IPS DF 6.9 (cell line): ENCODE measurements around the gene ACTRT2.

ENCODE experiments used
- DNase-seq: peaks from one replicate; pipeline ENCODE4 v3.0.0-alpha.2; 2013; ENCODE audit warnings: low read depth, low spot score
- H3K27ac ChIP-seq: one replicate; pipeline ENCODE4 v1.5.1; 2013; ENCODE audit warnings: low read length, control low read depth
- H3K27me3 ChIP-seq: 2 replicates; pipeline ENCODE4 v1.6.1; 2013; ENCODE audit warnings: mild to moderate bottlenecking, low read length; ENCODE audit not compliant: control insufficient read depth, insufficient read depth
- H3K36me3 ChIP-seq: 2 replicates; pipeline ENCODE4 v1.6.1; 2013; ENCODE audit warnings: low read length; ENCODE audit not compliant: control insufficient read depth, insufficient read depth
- H3K4me1 ChIP-seq: 2 replicates; pipeline ENCODE4 v1.6.1; 2013; ENCODE audit warnings: low read length; ENCODE audit not compliant: control insufficient read depth, insufficient read depth
- H3K4me3 ChIP-seq: 2 replicates; pipeline ENCODE4 v1.5.1; 2013; ENCODE audit warnings: mild to moderate bottlenecking, low read length
- H3K9me3 ChIP-seq: 2 replicates; pipeline ENCODE4 v1.6.1; 2013; ENCODE audit warnings: low read length, inconsistent platforms; ENCODE audit not compliant: control insufficient read depth, insufficient read depth
- WGBS: extraction: QIAGEN DNeasy Blood & Tissue Kit; methylation state at CpG from one replicate; pipeline ENCODE4 v1.1.7; 2013; ENCODE audit warnings: mixed read lengths, missing lambda C conversion rate; ENCODE audit not compliant: insufficient read length, insufficient coverage; 5-methylcytosine and 5-hydroxymethylcytosine counted together

The ACTRT2 gene

GRCh38 chr1:2984399-2985061, 36.7 kb upstream of the ACTRT2 start:
- Histone ChIP-seq H3K4me3 (no peak overlapping the region), H3K27me3 (no peaks in the 10 kb centered on the region), H3K9me3 (peaks cover 31% of the 10 kb centered on the region), H3K4me1 (no peaks in the 10 kb centered on the region; the same call in 1 of the 2 replicates), H3K36me3 (no peaks in the 10 kb centered on the region; the same call in 1 of the 2 replicates), H3K27ac (no peak overlapping the region)
- no peak for DNase-seq
- WGBS, result no CpG with 5 or more reads among the region's 12 CpGs

- Histone ChIP-seq H3K27ac (no peak overlapping the region), H3K9me3 (peaks cover 29% of the 10 kb centered on the region), H3K36me3 (no peaks in the 10 kb centered on the region; the same call in 1 of the 2 replicates), H3K4me3 (no peak overlapping the region), H3K4me1 (no peaks in the 10 kb centered on the region; the same call in 1 of the 2 replicates), H3K27me3 (no peaks in the 10 kb centered on the region)
- no CpG with 5 or more reads among the region's 17 CpGs for WGBS
- DNase-seq, result no peak
Measured at GRCh38 chr1:2985067-2985561, 36.2 kb upstream of the ACTRT2 start.

- no peaks in the 10 kb centered on the region; the same call in 1 of the 2 replicates for H3K36me3 ChIP-seq
- H3K27me3 ChIP-seq, result no peaks in the 10 kb centered on the region
- peaks cover 30% of the 10 kb centered on the region for H3K9me3 ChIP-seq
- no peak overlapping the region for H3K27ac ChIP-seq
- DNase-seq, result no peak
- 100% methylated on average over 4 of the region's 5 CpGs for WGBS
- H3K4me3 ChIP-seq, result no peak overlapping the region
- no peaks in the 10 kb centered on the region for H3K4me1 ChIP-seq
Measured at GRCh38 chr1:2985694-2986548, 35.3 kb upstream of the ACTRT2 start.

GRCh38 chr1:2986549-2987305, 34.5 kb upstream of the ACTRT2 start:
- H3K27ac ChIP-seq, result no peak overlapping the region
- no peaks in the 10 kb centered on the region for H3K27me3 ChIP-seq
- H3K4me3 ChIP-seq, result no peak overlapping the region
- no peaks in the 10 kb centered on the region; the same call in 1 of the 2 replicates for H3K36me3 ChIP-seq
- no CpG with 5 or more reads among the region's 10 CpGs for WGBS
- peaks cover 29% of the 10 kb centered on the region for H3K9me3 ChIP-seq
- DNase-seq, result no peak
- H3K4me1 ChIP-seq, result no peaks in the 10 kb centered on the region

GRCh38 chr1:2987773-2988172, 33.5 kb upstream of the ACTRT2 start:
- no peak for DNase-seq
- no peaks in the 10 kb centered on the region for H3K36me3 ChIP-seq
- peaks cover 31% of the 10 kb centered on the region for H3K9me3 ChIP-seq
- H3K27ac ChIP-seq, result no peak overlapping the region
- no CpG with 5 or more reads among the region's 16 CpGs for WGBS
- no peaks in the 10 kb centered on the region for H3K4me1 ChIP-seq
- H3K27me3 ChIP-seq, result no peaks in the 10 kb centered on the region
- no peak overlapping the region for H3K4me3 ChIP-seq

- DNase-seq, result no peak
- H3K4me1 ChIP-seq, result no peaks in the 10 kb centered on the region
- peaks cover 31% of the 10 kb centered on the region for H3K9me3 ChIP-seq
- no CpG with 5 or more reads among the region's 10 CpGs for WGBS
- H3K27me3 ChIP-seq, result no peaks in the 10 kb centered on the region
- H3K36me3 ChIP-seq, result no peaks in the 10 kb centered on the region
- no peak overlapping the region for H3K4me3 ChIP-seq
- H3K27ac ChIP-seq, result no peak overlapping the region
Measured at GRCh38 chr1:2988256-2988655, 33.0 kb upstream of the ACTRT2 start.

- Histone ChIP-seq H3K36me3 (no peaks in the 10 kb centered on the region), H3K4me1 (no peaks in the 10 kb centered on the region), H3K27me3 (no peaks in the 10 kb centered on the region), H3K4me3 (no peak overlapping the region), H3K27ac (no peak overlapping the region), H3K9me3 (peaks cover 29% of the 10 kb centered on the region)
- WGBS, result 100% methylated on average over 2 of the region's 2 CpGs
- DNase-seq, result no peak
Measured at GRCh38 chr1:2989185-2989584, 32.1 kb upstream of the ACTRT2 start.

GRCh38 chr1:2989976-2990375, 31.3 kb upstream of the ACTRT2 start:
- Histone ChIP-seq H3K4me1 (no peaks in the 10 kb centered on the region), H3K27ac (no peak overlapping the region), H3K4me3 (no peak overlapping the region), H3K9me3 (peaks cover 25% of the 10 kb centered on the region), H3K36me3 (no peaks in the 10 kb centered on the region), H3K27me3 (no peaks in the 10 kb centered on the region)
- DNase-seq, result no peak
- no CpG with 5 or more reads among the region's 7 CpGs for WGBS

GRCh38 chr1:2990376-2991115, 30.7 kb upstream of the ACTRT2 start:
- Histone ChIP-seq H3K9me3 (peaks cover 25% of the 10 kb centered on the region), H3K4me3 (no peak overlapping the region), H3K27ac (no peak overlapping the region), H3K36me3 (no peaks in the 10 kb centered on the region), H3K27me3 (no peaks in the 10 kb centered on the region), H3K4me1 (no peaks in the 10 kb centered on the region)
- WGBS, result no CpG with 5 or more reads among the region's 20 CpGs
- DNase-seq, result no peak
